GM19328 (cell line): Measurements from ENCODE around the gene CNPY1.

Experiments
- ATAC-seq: cut with Tn5 transposase; IDR thresholded peaks from one replicate; pipeline ENCODE4 v1.9.1; 2021; ENCODE audit warnings: mild to moderate bottlenecking, moderate library complexity; ENCODE audit not compliant: unreplicated experiment

Gene CNPY1

DNA sequence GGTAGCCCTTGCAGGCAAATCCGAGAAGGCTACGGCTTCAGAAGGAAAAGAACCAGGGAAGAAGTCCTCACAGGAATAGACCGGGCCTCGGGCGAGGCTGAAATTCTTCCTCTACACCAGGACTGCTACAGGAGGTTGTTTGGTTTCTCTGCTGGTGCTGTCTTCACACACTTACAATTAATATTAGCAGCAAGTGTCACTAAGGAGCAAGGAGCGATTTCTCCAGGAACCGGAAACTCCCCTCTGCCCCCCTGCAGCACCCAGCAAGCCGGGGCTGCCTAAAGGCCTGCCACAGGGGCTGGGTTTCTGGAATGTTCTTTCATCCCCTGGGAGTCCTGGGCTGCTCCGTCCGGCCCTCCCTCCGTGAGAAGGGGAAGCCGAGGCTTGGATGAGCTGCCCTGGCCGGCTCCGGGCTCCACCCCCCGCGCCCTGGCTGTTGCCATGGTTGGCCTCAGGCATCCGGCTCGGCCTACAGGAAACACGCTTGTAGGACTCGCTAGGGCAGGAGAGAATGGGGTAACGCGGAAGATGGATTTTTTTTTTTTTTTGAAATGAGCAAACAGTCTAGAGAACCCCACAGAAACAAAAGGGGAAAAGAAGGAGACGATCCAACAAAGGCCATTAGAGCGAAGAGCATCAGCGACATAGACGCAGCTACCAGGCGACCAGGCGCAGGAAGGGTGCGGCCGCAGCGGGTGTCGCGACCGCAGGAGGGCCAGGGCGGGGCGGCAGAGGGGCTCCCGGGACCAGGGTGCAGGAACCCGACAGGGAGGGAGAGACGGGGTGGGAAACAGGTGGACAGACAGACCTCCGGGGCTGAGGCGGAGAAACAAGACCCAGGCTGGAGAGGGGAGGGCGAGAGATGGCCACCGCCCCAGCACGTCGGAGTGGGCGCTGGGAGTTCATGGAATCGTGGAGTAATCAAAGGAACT, 55.4 kb downstream of the CNPY1 start:
- ATAC-seq, result peak; percentile 88

DNA sequence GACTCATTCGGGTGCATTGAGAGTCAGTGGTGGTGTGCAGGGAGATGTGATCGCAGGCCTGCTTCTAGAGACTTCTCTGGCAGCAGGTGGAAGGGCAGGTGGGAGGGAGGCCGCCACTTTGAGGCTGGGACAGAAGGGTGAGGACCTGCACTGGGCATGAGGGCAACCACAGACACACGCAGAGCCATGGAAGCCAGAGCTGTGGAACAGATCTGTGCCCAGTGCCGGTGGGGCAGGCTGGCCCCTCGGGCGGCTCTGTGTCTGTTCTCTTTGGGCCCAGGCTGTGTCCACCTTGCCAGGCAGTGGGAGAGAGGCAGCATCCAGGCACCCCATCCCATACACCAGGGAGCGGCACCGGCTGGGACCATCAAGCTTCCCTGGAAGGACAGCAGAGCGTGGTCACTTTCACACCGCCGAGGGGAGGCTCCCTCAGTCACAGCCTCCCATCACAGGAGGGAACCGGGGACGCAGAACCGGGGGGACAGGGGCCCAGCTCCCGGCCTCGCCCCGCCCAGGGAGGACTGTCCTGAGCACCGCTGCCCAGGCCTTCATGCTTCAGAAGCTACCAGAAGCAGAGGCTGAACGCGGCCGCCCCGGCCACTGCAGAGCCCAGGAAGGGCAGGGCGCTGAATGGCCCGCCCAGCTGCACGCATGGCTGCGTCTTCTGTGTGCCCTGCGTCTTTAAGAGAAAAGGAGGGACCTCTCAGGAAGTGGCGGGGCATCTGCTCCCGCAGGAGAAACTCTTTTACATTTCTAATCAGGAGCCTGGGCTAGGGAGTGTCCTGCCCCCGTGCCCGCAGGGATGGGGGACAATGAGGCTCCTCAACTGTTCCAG, 56.3 kb downstream of the CNPY1 start:
- ATAC-seq, result no peak

DNA sequence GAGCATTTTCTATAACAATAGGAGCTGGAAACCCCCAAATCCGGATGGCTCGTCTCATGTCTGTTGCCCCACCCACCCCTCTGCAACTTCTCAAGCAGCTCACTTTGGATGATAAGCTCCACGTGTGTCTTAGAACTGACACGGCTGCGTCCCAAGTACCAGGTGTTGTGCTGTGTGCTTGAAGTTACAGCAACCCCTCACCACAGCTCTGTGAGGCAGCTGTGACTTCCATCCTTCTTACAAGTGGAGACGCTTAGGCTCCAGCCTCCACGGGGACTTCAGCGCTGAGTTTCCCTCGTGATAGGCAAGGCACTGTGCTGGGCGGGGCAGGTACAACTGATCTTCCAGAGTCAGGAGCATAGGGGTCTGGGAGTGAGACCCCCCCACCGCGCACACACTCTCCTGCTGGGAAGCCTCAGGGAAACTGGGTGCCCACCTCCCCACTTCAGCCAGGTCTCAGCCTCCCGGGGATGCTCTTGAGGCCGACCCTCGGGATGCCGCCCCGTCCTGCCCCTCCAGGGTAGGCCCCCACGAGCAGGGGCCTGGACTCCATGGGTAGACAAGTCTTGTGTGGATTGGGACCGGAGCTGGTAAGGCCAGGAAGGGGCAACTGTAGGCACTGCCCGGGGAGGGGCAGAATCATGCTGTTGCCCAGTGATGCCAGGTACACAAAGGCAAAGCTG, 57.1 kb downstream of the CNPY1 start:
- no peak for ATAC-seq

- no peak for ATAC-seq
Measured at GRCh38 chr7:155488483-155489127, 57.8 kb downstream of the CNPY1 start.

- ATAC-seq, result no peak
Measured at GRCh38 chr7:155487509-155488482, 58.6 kb downstream of the CNPY1 start.

DNA sequence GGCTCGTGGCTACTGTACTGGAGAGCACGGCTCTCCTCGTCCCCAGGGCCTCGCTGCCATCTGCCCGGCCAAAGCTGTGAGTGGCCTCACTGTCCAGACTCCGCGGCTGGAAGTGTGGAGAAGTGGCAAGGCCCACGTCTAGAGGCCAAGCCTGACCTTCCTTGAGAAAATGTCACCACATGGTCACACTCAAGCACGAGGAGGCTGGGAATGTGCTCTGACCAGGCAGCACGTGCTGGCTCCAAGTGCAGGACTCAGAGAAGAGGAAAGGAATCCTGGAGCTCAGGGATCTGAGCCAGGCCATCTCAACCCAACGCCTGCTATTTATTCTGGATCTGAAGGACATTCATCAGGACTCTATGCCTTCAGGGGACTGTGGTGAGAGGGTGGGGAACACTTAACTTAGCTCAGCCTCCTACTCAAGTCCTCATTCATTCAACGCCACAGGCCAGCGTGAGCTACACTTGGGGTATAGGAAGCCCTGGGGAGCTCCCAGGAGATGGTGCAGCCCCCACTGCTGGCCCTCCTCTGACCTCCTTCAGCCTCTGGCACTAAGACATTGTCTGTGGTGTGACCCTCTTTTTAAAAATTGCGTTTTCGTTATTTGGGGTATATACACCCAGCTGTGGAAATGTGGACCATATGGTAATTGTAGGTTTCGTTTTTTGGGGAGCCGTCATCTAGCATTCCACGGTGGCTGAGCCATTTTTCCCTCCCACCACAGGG, 59.4 kb downstream of the CNPY1 start:
- ATAC-seq, result no peak

GRCh38 chr7:155484483-155485399, 61.6 kb downstream of the CNPY1 start:
- ATAC-seq, result no peak

DNA sequence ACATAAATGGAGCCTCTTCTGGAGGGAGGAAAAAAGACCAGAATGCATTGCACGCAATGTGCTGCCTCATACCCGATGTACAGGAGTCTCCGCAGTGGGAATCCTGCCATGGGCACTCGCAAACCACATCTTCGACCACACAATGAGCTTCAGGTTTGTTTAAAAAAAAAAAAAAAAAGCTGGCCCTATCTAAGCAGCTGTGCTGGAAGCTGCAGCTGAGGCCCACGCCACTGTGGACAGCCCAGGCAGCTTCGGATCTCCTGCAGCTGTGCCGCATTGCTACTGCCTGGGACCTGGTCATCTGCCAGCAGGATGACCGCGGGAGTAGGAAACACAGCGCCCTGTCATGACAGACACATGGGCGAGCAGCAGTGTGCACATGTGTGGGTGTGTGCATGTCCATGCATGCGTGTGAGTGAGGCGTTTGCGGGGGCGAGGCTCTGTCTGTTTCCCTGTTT, 62.5 kb downstream of the CNPY1 start:
- ATAC-seq, result no peak

- no peak for ATAC-seq
Measured at GRCh38 chr7:155483245-155483644, 63.1 kb downstream of the CNPY1 start.

- ATAC-seq, result no peak
Measured at GRCh38 chr7:155482511-155483183, 63.7 kb downstream of the CNPY1 start.

DNA sequence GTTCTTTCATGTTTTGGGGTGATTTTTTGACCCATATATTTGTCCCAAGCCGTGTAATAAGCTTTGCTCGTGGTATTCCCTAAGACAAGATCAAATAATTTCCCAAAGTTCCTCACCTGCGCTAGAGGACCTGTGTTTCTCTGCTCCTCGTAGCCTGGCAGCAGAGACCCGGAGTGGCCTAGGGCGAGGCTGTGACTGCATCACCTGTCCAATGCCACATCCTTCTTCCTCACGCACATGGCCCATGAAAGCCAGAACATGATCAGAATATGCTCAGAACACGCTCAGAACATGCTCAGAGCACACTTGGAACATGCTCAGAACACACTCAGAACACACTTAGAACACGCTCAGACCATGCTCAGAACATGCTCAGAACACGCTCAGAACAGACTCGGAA, 64.6 kb downstream of the CNPY1 start:
- no peak for ATAC-seq

DNA sequence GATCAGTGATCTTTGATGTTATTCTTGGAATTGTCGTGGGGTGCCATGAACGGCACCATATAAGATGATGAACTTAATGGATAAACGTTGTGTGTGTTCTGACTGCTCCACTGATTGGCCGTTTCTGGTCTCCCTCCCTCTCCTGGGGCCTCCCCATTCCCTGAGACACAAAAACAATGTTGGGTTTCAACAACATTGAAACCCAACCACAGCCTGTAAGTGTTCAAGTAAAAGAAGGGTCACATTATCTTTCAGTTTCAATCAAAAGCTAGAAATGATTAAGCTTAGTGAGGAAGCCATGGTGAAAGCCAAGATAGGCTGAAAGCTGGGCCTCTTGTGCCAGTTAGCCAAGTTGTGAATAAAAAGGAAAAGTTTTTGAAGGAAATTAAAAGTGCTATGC, 68.9 kb downstream of the CNPY1 start:
- ATAC-seq, result no peak

DNA sequence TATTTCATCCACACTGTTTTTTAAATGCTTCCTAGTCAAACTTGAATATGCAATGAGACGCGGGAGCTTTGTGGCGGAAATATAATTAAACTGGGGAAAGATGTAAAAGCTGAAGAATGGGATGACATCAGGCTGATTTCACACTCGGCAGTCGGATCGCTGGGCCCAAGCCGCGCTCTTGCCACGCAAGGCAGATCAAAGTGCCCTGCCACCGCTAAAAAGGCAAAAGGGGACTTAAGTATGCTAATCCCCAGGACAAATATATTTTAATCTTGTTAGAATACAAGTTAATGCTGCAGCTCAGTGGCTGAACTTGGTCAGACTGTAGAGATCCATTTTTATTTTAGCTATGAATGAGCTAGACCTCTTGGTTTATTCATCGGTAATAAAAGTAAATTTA, 74.6 kb downstream of the CNPY1 start:
- ATAC-seq, result no peak

- ATAC-seq, result no peak
Measured at GRCh38 chr7:155470686-155471638, 75.4 kb downstream of the CNPY1 start.

GRCh38 chr7:155470186-155470487, 76.2 kb downstream of the CNPY1 start:
- no peak for ATAC-seq
